ENCODE measurements around the gene TRAF3IP1.
"Not testable (repeated sequence)": the region's sequence is repeated elsewhere in the genome, so short reads cannot be mapped to it uniquely, and the experiment has no call there.

The TRAF3IP1 gene

GRCh38 chr2:238320246-238320647 is at the start of gene TRAF3IP1:
Gene TRAF3IP1 (plus strand): TSS chr2:238320518. CDS start chr2:238320663, 145 bp downstream.
- peak; percentile 45 to 81 for DNase-seq (ENCODE audit: extremely low read depth in 1 of 2, low read depth in 1 of 2)

GRCh38 chr2:238270606-238271005 is 49.7 kb upstream of the TRAF3IP1 start:
- DNase-seq (ENCODE audit: extremely low read depth in 1 of 2, low read depth in 1 of 2) = no peak

DNA sequence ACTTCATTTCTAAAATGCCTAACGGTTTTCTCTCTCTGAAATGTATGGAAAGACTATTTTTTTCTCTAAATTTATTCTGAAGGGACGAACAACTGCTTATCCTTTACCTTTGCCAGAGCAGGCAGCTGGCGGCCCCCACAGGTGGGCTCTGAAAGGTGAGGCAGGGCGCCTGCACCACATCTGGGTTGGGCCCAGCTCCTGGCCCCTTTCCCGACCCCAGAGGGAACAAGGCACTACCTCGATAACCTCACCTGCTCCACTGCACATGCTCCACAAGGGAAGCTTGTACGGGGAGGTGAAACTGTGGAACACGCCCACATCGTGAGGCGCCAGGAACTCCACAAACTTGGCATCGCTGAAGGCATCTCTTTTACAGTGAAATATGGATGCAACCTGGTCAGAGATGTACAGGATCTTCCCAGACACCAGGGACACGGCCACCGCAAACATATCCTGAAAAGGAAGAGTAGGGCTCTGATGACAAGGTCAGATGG is 49.2 kb upstream of the TRAF3IP1 start:
- no peak for DNase-seq (ENCODE audit: extremely low read depth in 1 of 2, low read depth in 1 of 2)

DNA sequence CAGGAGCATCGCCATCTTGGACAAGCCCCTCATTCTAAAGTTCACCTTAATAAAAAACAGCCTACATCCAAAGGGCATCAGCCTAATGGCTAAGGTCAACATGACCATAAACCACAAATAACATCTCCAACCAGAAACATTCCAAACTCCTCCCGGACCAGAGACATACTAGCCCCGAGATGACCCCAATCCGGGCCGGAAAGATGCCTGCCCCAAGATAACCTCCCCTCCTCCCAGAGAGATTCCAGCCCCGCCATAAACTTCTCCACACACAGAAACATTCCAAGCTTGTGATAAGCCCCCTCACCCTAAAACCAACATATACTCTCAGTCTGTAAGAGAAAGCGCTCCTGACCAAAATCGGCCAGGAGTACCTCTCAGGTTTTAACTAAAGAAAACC is 48.6 kb upstream of the TRAF3IP1 start:
- not testable (repeated sequence) for DNase-seq (ENCODE audit: extremely low read depth in 1 of 2, low read depth in 1 of 2)

DNA sequence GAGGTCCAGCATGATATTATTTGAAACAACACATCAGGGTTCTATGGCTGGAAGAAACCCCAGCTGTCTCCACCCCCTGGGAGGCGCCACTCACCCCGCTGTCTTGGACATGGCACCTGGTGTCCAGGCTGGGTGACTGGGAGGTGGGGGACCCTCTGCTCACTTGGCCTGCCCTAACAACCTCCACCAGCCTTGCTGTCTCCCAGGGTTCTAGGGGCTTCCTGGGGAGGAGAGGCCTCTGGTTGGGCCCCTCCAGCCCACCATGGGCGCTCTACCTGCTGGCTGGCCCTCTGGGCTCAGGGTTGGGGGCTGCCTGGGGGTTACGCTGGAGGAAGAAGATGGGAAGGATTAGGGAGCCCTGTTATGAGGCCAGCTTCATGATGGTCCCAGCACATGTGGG is 48.2 kb upstream of the TRAF3IP1 start:
- DNase-seq (ENCODE audit: extremely low read depth in 1 of 2, low read depth in 1 of 2) = no peak

GRCh38 chr2:238273433-238273832 is 46.9 kb upstream of the TRAF3IP1 start:
- DNase-seq (ENCODE audit: extremely low read depth in 1 of 2, low read depth in 1 of 2) = not testable (repeated sequence)

- DNase-seq (ENCODE audit: extremely low read depth in 1 of 2, low read depth in 1 of 2) = no peak
Measured at GRCh38 chr2:238274152-238274865, 46.0 kb upstream of the TRAF3IP1 start.

DNA sequence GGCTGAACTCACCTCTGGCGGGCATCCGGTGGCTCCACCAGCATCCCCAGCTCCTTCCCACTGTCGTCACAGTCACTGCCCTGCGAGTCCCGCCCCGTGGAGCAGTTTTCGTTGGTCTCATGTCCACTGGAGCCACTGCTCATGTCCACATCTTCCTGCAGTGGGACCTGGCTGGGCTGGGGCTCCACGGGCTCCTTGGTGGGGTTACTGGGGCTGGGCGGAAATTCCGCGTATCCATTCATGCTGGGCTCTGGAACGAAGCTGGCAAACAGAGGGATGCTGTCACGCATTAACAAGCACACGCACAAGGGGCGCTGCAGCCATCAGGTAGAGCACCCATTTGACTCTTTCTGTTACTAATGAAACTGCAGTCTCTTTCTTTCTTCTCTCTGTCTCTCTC is 42.6 kb upstream of the TRAF3IP1 start:
- no peak for DNase-seq (ENCODE audit: extremely low read depth in 1 of 2, low read depth in 1 of 2)

DNA sequence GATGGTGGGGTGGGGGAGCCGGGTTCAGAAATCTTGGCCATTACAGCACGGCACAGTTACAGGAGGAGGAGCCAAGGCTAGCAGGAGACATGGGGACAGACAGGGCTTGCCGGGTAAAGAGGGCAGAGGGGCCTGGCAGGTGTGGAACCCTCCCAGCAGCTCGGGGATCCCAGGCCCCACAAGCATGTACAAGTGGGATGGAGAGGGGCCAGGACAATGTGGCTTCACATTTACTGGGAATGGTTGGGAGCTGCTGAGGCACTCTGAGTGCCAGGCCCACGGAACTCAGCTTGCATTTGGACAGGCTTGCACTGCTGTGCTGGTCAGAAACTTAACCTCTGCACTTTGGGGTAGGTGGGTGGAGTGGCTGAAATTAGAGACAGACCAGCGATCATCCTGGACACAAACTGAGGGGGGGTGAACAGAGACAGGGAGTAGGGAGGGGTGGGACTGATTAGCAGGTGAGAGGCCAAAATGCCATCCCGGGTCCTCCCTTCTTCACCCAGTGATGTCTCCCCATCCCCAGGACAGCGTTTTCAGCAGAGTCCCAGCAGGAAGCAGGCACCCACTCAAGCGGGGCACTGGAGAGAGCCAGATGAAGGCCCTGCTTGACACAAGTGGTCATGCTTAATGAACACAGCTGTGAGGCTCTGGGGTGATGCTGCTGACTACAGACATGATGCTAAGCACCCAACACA is 41.5 kb upstream of the TRAF3IP1 start:
- no peak for DNase-seq (ENCODE audit: extremely low read depth in 1 of 2, low read depth in 1 of 2)

- DNase-seq (ENCODE audit: extremely low read depth in 1 of 2, low read depth in 1 of 2) = no peak
Measured at GRCh38 chr2:238279324-238279682, 41.0 kb upstream of the TRAF3IP1 start.

DNA sequence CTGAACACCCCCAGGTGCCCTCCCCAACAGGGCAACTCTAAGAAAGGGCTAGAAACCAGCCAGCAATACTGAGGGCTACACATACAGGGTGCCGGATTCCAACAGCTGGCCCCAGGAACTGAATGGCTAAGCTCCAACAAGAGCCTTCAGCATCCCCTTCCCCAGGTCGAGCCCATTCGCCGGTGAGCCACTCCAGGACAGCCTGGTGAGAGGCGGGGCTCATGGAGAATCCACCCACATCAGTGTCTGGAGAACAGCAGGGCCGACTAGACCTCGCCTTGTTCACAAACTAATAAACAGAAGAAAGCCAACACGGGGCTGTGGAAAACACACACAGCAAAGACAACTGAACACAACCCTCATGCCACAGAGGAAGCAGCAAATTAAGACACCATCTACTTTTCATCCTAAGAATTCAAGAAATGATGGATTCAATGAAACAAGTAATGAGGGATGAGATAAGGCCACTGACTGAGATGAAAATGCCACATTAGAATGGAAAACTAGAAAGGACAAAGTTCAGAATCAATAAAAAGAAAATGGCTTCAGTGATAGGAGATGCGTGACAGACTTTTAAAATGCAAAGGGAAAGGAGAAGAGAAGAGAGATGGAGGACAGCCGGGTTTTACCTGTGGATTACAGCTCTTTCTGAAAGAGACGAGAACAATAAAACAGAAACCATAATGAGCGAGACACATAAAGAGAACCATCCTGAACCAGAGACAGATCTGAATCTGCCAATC is 40.1 kb upstream of the TRAF3IP1 start:
- no peak for DNase-seq (ENCODE audit: extremely low read depth in 1 of 2, low read depth in 1 of 2)

GRCh38 chr2:238281826-238282480 is 38.4 kb upstream of the TRAF3IP1 start:
- no peak for DNase-seq (ENCODE audit: extremely low read depth in 1 of 2, low read depth in 1 of 2)

DNA sequence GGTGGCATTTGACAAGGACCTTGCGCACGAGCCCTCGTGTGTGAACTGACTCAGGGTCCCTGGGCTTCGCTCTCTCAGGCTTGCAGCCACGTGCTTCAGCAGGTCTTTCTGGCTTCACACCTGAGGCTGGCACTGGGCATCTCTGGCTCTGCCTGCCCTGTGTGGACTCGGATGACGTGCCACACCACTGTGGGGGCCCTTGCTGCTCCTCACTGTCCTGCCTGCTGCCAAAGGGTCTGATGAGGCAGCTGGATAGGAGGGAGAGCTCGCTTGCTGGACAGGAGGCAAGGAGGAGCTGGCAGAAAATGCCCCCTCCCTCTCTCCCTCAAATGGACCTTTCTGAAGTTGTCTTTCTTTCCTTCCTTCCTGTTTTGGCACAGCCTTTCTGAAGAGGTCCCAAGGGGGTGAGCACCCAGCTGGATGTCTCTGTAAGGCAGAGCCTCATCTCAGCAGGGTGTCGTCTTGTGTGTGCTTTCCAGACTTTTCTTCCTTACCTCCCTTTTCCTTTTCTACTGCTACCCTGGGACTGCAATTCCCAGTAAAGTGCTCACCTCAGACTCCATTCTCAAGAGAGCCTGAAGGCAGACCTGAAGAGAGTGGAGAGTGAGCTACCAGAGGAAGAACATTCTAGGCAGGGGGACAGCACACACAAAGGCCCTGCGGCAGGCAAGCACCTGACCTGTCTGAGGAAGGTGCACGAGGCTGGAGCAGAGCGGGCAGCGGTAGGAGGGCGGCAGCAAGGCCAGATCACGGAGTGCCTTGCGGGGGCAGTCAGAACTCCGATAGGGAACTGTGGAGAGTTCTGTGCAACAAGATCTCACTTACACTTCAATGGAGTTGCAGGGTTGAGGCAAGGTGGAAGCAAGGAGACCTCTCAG is 37.2 kb upstream of the TRAF3IP1 start:
- DNase-seq (ENCODE audit: extremely low read depth in 1 of 2, low read depth in 1 of 2) = no peak

GRCh38 chr2:238284802-238285515 is 35.4 kb upstream of the TRAF3IP1 start:
- DNase-seq (ENCODE audit: extremely low read depth in 1 of 2, low read depth in 1 of 2) = no peak

DNA sequence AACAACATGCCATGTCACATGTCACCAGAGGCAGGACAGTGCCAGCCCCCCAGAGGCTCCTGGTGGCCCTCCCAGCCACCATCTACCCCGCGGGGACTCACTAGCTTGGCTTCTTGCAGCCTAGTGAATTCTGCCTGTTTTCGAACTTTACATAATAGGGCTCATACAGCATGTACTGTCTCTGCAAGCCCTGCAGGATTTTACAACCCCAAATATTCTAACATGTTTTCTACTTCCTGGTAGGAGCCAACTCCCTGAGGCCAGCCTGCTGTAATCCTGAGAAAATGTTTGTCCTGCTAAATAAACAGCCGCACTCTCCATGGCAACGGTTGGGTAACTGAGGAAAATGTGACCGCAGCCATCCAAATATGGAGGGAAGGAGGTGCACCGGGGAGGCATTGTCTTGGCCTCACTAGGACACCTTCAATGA is 34.6 kb upstream of the TRAF3IP1 start:
- no peak for DNase-seq (ENCODE audit: extremely low read depth in 1 of 2, low read depth in 1 of 2)

DNA sequence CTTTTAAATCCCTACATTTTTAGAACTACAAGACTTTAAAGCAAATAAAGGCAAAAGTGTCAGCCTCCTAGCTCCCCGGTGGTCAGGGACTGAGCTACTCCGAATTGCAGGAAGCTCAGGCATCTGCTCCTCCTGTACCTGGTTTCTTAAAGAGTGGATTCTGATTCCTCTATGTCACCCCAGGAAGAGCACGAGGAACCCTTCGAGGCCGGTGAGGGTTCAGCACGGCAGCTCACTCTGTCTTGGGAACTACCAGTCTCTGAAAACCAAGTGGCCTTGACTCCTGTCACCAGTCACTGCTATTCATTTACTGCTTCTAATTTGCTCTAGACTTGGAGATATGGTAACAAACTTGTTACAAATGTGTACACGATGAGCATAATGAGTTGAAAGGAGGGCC is 34.2 kb upstream of the TRAF3IP1 start:
- DNase-seq (ENCODE audit: extremely low read depth in 1 of 2, low read depth in 1 of 2) = no peak

DNA sequence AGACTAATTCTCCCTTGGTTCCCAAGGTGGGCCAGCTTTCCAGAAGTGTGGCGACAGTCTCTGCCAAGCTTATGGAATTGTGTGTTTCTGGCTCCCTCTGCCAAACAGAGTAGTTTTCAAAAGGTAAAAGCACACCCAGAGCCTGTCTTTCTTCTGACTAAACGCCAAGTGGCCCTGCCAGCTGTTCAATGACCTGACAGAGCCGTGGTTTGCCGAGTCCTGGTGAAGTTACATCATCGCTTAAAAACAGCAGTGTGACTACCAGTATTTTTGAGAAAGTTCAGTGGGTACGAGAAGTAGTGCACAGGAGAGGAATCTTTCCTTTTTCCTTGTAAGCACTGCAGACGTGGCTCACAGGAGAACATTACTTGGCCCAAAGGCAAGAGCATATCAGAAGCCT is 33.8 kb upstream of the TRAF3IP1 start:
- DNase-seq (ENCODE audit: extremely low read depth in 1 of 2, low read depth in 1 of 2) = no peak

GRCh38 chr2:238286987-238287736 is 33.2 kb upstream of the TRAF3IP1 start:
- DNase-seq (ENCODE audit: extremely low read depth in 1 of 2, low read depth in 1 of 2) = no peak
